H9 (cell line): ENCODE results near the gene ILDR2. TPM values are rescaled to one million over a fixed set of nuclear protein-coding genes. Genes with fewer than 3 reads are reported as not detected.

Source experiments
- DNase-seq: peaks from one replicate; pipeline ENCODE4 v3.0.0-alpha.2; 2017
- H2AFZ ChIP-seq: one replicate; pipeline ENCODE4 v1.6.1; 2013; ENCODE audit warnings: mild to moderate bottlenecking, low read length, control low read depth, moderate library complexity
- H2AK5ac ChIP-seq: 2 replicates; pipeline ENCODE4 v1.6.1; 2013; ENCODE audit warnings: low read length, control low read depth, mixed read lengths; ENCODE audit not compliant: insufficient read length
- H2BK120ac ChIP-seq: one replicate; pipeline ENCODE4 v1.6.1; 2013; ENCODE audit warnings: low read depth, mild to moderate bottlenecking, low read length, control low read depth, inconsistent platforms; ENCODE audit not compliant: poor library complexity, severe bottlenecking
- H2BK12ac ChIP-seq: 2 replicates; pipeline ENCODE4 v1.6.1; 2013; ENCODE audit warnings: low read length, control low read depth, mixed read lengths, low read depth; ENCODE audit not compliant: insufficient read length
- H2BK15ac ChIP-seq: 2 replicates; pipeline ENCODE4 v1.6.1; 2013; ENCODE audit warnings: low read depth, low read length, control low read depth
- H2BK20ac ChIP-seq: one replicate; pipeline ENCODE4 v1.6.1; 2013; ENCODE audit warnings: low read depth, mild to moderate bottlenecking, low read length, control low read depth, inconsistent platforms; ENCODE audit not compliant: poor library complexity, severe bottlenecking
- H2BK5ac ChIP-seq: 2 replicates; pipeline ENCODE4 v1.6.1; 2013; ENCODE audit warnings: low read length, control low read depth, mixed read lengths; ENCODE audit not compliant: insufficient read length
- H3K14ac ChIP-seq: 2 replicates; pipeline ENCODE4 v1.6.1; 2013; ENCODE audit warnings: low read length, control low read depth; ENCODE audit not compliant: insufficient read depth
- H3K18ac ChIP-seq: 2 replicates; pipeline ENCODE4 v1.6.1; 2013; ENCODE audit warnings: low read depth, mild to moderate bottlenecking, mixed read lengths, low read length, control low read depth; ENCODE audit not compliant: insufficient read length
- H3K23ac ChIP-seq: 2 replicates; pipeline ENCODE4 v1.6.1; 2013; ENCODE audit warnings: low read length, control low read depth, mixed read lengths, low read depth; ENCODE audit not compliant: insufficient read length
- H3K23me2 ChIP-seq: 2 replicates; pipeline ENCODE4 v1.6.1; 2013; ENCODE audit warnings: low read depth, mild to moderate bottlenecking, mixed read lengths, low read length, control low read depth; ENCODE audit not compliant: insufficient read length, poor library complexity, severe bottlenecking
- H3K27ac ChIP-seq: 2 replicates; pipeline ENCODE4 v1.5.1; 2013; ENCODE audit warnings: low read length, control low read depth, mixed read lengths, low read depth; ENCODE audit not compliant: insufficient read length
- H3K27me3 ChIP-seq: 2 replicates; pipeline ENCODE4 v1.6.1; 2013; ENCODE audit warnings: low read length, control low read depth, inconsistent platforms; ENCODE audit not compliant: insufficient read depth
- H3K4ac ChIP-seq: 2 replicates; pipeline ENCODE4 v1.6.1; 2013; ENCODE audit warnings: low read depth, mild to moderate bottlenecking, control low read depth, inconsistent platforms, low read length, moderate library complexity
- H3K4me1 ChIP-seq: 2 replicates; pipeline ENCODE4 v1.6.1; 2013; ENCODE audit warnings: low read length, control low read depth, inconsistent platforms; ENCODE audit not compliant: insufficient read depth
- H3K4me2 ChIP-seq: 2 replicates; pipeline ENCODE4 v1.6.1; 2013; ENCODE audit warnings: low read length, control low read depth, mixed read lengths; ENCODE audit not compliant: insufficient read length, insufficient read depth
- H3K56ac ChIP-seq: 2 replicates; pipeline ENCODE4 v1.6.1; 2013; ENCODE audit warnings: low read depth, mild to moderate bottlenecking, mixed read lengths, low read length, control low read depth; ENCODE audit not compliant: insufficient read length
- H3K79me1 ChIP-seq: 2 replicates; pipeline ENCODE4 v1.6.1; 2013; ENCODE audit warnings: low read depth, mild to moderate bottlenecking, moderate library complexity, low read length, control low read depth, inconsistent platforms; ENCODE audit not compliant: insufficient read depth, poor library complexity, severe bottlenecking
- H3K79me2 ChIP-seq: 2 replicates; pipeline ENCODE4 v1.6.1; 2013; ENCODE audit warnings: low read length, control low read depth, inconsistent platforms; ENCODE audit not compliant: insufficient read depth
- H3K9ac ChIP-seq: 2 replicates; pipeline ENCODE4 v1.6.1; 2013; ENCODE audit warnings: low read length, control low read depth, mixed read lengths; ENCODE audit not compliant: insufficient read length; ENCODE audit errors: extremely low read depth
- H3K9me3 ChIP-seq: one replicate; pipeline ENCODE4 v1.6.1; 2013; ENCODE audit warnings: low read depth, low read length, inconsistent platforms; ENCODE audit not compliant: control insufficient read depth
- H3T11ph ChIP-seq: one replicate; pipeline ENCODE4 v1.6.1; 2013; ENCODE audit warnings: mild to moderate bottlenecking, low read length, control low read depth, inconsistent platforms
- H4K20me1 ChIP-seq: one replicate; pipeline ENCODE4 v1.6.1; 2013; ENCODE audit not compliant: control insufficient read depth, insufficient read length, insufficient read depth
- H4K5ac ChIP-seq: 2 replicates; pipeline ENCODE4 v1.6.1; 2013; ENCODE audit warnings: low read depth, mild to moderate bottlenecking, mixed read lengths, low read length, control low read depth; ENCODE audit not compliant: insufficient read length
- H4K8ac ChIP-seq: replicated peaks from 2 replicates; pipeline ENCODE4 v1.6.1; 2013; ENCODE audit warnings: low read length, control low read depth, mixed read lengths, low read depth; ENCODE audit not compliant: insufficient read length
- H4K91ac ChIP-seq: 2 replicates; pipeline ENCODE4 v1.6.1; 2013; ENCODE audit warnings: low read depth, mild to moderate bottlenecking, moderate library complexity, mixed read lengths, low read length, control low read depth; ENCODE audit not compliant: insufficient read length
- H3K27ac Mint-ChIP-seq, 3 experiments: 2 replicates in 2 of 3; 3 replicates in 1 of 3; pipeline ENCODE4 v1.8.0; 2020 to 2021; ENCODE audit warnings: mixed read lengths in 3 of 3, mild to moderate bottlenecking in 1 of 3, moderate library complexity in 1 of 3
- H3K27me3 Mint-ChIP-seq: 2 replicates; pipeline ENCODE4 v1.8.0; 2021; ENCODE audit warnings: low read depth, mild to moderate bottlenecking, moderate library complexity, mixed read lengths
- H3K36me3 Mint-ChIP-seq, 3 experiments: 2 replicates in 2 of 3; 3 replicates in 1 of 3; pipeline ENCODE4 v1.8.0; 2020 to 2021; ENCODE audit warnings: low read depth in 3 of 3, mixed read lengths in 3 of 3; ENCODE audit not compliant: insufficient read depth in 1 of 3
- H3K4me1 Mint-ChIP-seq, 2 experiments: 2 replicates each; pipeline ENCODE4 v1.8.0; 2020; ENCODE audit warnings: mixed read lengths in 2 of 2
- H3K4me3 Mint-ChIP-seq, 2 experiments: 2 replicates in 1 of 2; 3 replicates in 1 of 2; pipeline ENCODE4 v1.8.0; 2020 to 2021; ENCODE audit warnings: mild to moderate bottlenecking in 2 of 2, mixed read lengths in 2 of 2, moderate library complexity in 1 of 2
- H3K9me3 Mint-ChIP-seq, 2 experiments: 2 replicates in 1 of 2; 3 replicates in 1 of 2; pipeline ENCODE4 v1.8.0; 2020; ENCODE audit warnings: mild to moderate bottlenecking in 2 of 2, mixed read lengths in 2 of 2, moderate library complexity in 1 of 2
- total RNA-seq: library from RNA; stranded (reverse); gene quantifications from 2 replicates; pipeline ENCODE4 v1.2.1, GENCODE V29; 2021
- TF ChIP-seq, protein P1 (sequence below): fragments of 200-600 bp; sonication (generic); conservative IDR thresholded peaks from 3 replicates; pipeline ENCODE4 v1.8.0; 2021; ENCODE audit warnings: antibody characterized with exemption, mild to moderate bottlenecking

Gene ILDR2
- total RNA-seq, 1 experiment from 2014 or later, result 1.1 TPM

- H3K18ac ChIP-seq, result no peak overlapping the region
- 0 out of 2 replicates have a peak, but pooled peaks cover 5% of the 10 kb centered on the region for H3K4me1 ChIP-seq
- no peak overlapping the region for H3K4me3 Mint-ChIP-seq
- H4K20me1 ChIP-seq, result no peaks in the 10 kb centered on the region
- peaks cover 39 to 40% of the 10 kb centered on the region in 2 experiments for H3K4me1 Mint-ChIP-seq
- H3T11ph ChIP-seq, result no peak overlapping the region
- H4K5ac ChIP-seq, result no peak overlapping the region
- no peak overlapping the region for H3K14ac ChIP-seq
- H3K36me3 Mint-ChIP-seq, result no peaks in the 10 kb centered on the region; a peak in 1 of 7 replicates
- no peak overlapping the region for H3K27ac ChIP-seq
- H3K56ac ChIP-seq, result no peak overlapping the region
- no peak for DNase-seq
- no peaks in the 10 kb centered on the region for H3K9me3 Mint-ChIP-seq
- no peak overlapping the region for H3K27ac Mint-ChIP-seq
- H2BK120ac ChIP-seq, result no peak overlapping the region
- H3K27me3 Mint-ChIP-seq, result peaks cover 31% of the 10 kb centered on the region
- no peak overlapping the region for H2AK5ac ChIP-seq
- H2BK5ac ChIP-seq, result no peak overlapping the region
- H4K91ac ChIP-seq, result no peak overlapping the region
- no peak overlapping the region for H3K4me2 ChIP-seq
- H3K27me3 ChIP-seq, result no peaks in the 10 kb centered on the region
- no peaks in the 10 kb centered on the region for H3K79me1 ChIP-seq
- TF ChIP-seq, protein P1, sequence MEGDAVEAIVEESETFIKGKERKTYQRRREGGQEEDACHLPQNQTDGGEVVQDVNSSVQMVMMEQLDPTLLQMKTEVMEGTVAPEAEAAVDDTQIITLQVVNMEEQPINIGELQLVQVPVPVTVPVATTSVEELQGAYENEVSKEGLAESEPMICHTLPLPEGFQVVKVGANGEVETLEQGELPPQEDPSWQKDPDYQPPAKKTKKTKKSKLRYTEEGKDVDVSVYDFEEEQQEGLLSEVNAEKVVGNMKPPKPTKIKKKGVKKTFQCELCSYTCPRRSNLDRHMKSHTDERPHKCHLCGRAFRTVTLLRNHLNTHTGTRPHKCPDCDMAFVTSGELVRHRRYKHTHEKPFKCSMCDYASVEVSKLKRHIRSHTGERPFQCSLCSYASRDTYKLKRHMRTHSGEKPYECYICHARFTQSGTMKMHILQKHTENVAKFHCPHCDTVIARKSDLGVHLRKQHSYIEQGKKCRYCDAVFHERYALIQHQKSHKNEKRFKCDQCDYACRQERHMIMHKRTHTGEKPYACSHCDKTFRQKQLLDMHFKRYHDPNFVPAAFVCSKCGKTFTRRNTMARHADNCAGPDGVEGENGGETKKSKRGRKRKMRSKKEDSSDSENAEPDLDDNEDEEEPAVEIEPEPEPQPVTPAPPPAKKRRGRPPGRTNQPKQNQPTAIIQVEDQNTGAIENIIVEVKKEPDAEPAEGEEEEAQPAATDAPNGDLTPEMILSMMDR, result no peak
- no peaks in the 10 kb centered on the region for H3K9me3 ChIP-seq
- no peak overlapping the region for H3K9ac ChIP-seq
- H3K79me2 ChIP-seq, result no peaks in the 10 kb centered on the region
- no peak overlapping the region for H3K4ac ChIP-seq
- no peak overlapping the region for H2BK15ac ChIP-seq
- H4K8ac ChIP-seq, result no peak overlapping the region
- H2AFZ ChIP-seq, result no peak overlapping the region
- H3K23ac ChIP-seq, result no peak overlapping the region
- H2BK12ac ChIP-seq, result no peak overlapping the region
- no peaks in the 10 kb centered on the region for H3K23me2 ChIP-seq
- no peak overlapping the region for H2BK20ac ChIP-seq
Measured at GRCh38 chr1:166953491-166953890, 21.8 kb downstream of the ILDR2 start.
